ENCODE measurements around the gene PITPNC1. TPM values are rescaled to one million over a fixed set of nuclear protein-coding genes. Genes with fewer than 3 reads are reported as not detected.
"Not testable (repeated sequence)": the region's sequence is repeated elsewhere in the genome, so short reads cannot be mapped to it uniquely, and the experiment has no call there.

PITPNC1 gene
- total RNA-seq, 1 donor from 2014 or later = 25.4 TPM

DNA sequence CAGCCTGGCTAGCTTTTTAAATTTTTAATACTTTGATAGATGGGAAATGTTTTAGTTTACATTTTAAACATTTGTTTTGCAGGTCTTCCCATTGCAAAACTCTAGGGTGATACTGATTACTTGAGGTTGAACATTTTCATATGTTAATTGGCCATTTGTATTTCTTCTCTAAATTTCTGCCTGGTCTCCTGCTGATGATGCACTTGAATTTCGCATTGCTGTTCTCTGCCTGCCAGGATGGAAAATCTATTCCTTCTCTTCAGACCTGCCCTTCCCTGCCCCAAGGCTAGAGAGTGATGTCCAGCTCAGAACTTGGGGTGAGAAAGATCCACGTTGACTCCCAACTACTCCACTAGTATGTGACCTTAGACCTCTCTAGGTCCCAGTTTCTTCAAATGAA is 134.7 kb downstream of the PITPNC1 start:
- no peaks in the 10 kb centered on the region for H3K36me3 ChIP-seq
- H3K4me3 ChIP-seq = no peak overlapping the region
- peaks cover 23% of the 10 kb centered on the region for H3K4me1 ChIP-seq
- no peak for ATAC-seq
- H3K27ac ChIP-seq = no peak overlapping the region
- no peaks in the 10 kb centered on the region for H3K27me3 ChIP-seq
- no peaks in the 10 kb centered on the region for H3K9me3 ChIP-seq
- no peak for DNase-seq
- TF ChIP-seq CTCF (IDR thresholded peaks at IDR 0.05) = no peak
- intact Hi-C loops (cut with DNase I) = no loop called here

DNA sequence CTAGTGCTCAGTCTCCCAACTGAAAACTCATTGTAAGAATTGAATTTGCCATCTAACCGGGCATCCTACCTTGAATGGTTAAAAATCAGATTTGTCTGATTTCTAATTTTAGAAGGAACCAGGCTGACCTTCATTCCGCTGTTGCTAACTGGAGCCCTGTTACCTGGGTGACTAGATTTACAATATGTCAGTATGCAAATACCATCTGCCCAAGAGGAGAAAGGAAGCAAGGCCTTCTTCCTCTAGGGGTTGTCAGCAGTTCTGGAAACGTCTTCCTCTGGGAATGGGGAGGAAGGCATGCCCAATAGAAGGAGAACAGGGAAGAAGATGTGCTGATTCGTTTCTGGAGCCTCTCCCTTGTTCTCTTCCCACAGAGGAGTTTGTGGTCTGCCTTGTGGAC is 137.9 kb downstream of the PITPNC1 start:
- Histone ChIP-seq H3K4me1 (peaks cover 24% of the 10 kb centered on the region), H3K9me3 (no peaks in the 10 kb centered on the region), H3K27me3 (no peaks in the 10 kb centered on the region), H3K4me3 (no peak overlapping the region), H3K27ac (no peak overlapping the region), H3K36me3 (no peaks in the 10 kb centered on the region)
- ATAC-seq = no peak
- TF ChIP-seq CTCF (IDR thresholded peaks at IDR 0.05) = no peak
- DNase-seq = no peak
- intact Hi-C loops (cut with DNase I) = no loop called here

DNA sequence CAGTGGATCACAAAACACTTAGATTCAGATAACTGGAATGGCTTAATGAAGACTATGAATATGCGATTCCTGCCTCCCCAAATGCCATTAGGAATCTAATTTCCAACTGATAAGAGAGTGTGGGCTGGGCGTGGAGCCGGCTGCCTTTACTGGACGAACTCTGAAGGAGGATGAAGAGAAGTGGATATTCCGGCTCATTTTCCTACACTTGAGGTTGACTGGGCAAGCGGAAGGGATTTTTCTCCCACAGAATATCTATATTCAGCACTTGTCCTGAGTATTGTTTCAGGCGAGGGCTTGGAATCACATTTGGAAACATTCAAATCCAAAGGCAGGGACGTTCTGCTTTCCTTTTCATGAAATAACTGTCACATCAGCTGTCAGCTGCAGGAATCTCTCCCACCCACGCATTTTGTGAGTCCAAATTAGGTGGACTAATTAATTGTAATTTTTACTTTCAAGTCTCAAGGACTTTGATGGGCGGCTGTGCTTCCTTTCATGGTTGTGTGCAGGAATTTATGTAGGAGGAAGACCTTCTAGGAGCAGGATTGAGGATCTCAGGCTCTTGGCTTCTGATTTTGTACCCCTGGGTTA is 138.5 kb downstream of the PITPNC1 start:
- ATAC-seq (no peak), DNase-seq (no peak)
- Histone ChIP-seq H3K36me3 (no peaks in the 10 kb centered on the region), H3K27me3 (no peaks in the 10 kb centered on the region), H3K4me3 (no peak overlapping the region), H3K4me1 (peaks cover 26% of the 10 kb centered on the region), H3K27ac (no peak overlapping the region), H3K9me3 (no peaks in the 10 kb centered on the region)
- intact Hi-C loops (cut with DNase I) = no loop called here
- TF ChIP-seq CTCF (IDR thresholded peaks at IDR 0.05) = no peak

DNA sequence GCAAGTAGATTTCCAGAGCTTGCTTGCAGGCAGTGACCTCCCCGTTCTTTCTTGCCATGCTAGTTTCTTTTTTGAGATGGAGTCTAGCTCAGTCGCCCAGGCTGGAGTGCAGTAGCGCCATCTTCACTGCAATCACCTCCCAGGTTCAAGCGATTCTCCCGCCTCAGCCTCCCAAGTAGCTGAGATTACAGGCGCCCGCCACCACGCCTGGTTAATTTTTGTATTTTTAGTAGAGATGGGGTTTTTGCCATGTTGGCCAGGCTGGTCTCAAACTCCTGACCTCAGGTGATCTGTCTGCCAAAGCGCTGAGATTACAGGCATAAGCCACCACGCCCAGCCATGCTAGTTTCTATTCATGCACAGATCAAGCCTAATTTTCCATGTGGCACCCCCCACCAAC is 139.5 kb downstream of the PITPNC1 start:
- DNase-seq; H3K27me3 ChIP-seq; H3K9me3 ChIP-seq; H3K27ac ChIP-seq; H3K4me3 ChIP-seq; ATAC-seq; H3K36me3 ChIP-seq; intact Hi-C loops (cut with DNase I): not testable (repeated sequence)
- peaks cover 36% of the 10 kb centered on the region for H3K4me1 ChIP-seq

- peaks cover 37% of the 10 kb centered on the region for H3K4me1 ChIP-seq
- no peak for DNase-seq
- H3K27ac ChIP-seq = no peak overlapping the region
- H3K9me3 ChIP-seq = no peaks in the 10 kb centered on the region
- H3K27me3 ChIP-seq = no peaks in the 10 kb centered on the region
- ATAC-seq = no peak
- intact Hi-C loops (cut with DNase I) = no loop called here
- H3K36me3 ChIP-seq = no peaks in the 10 kb centered on the region
- no peak overlapping the region for H3K4me3 ChIP-seq
- TF ChIP-seq CTCF (IDR thresholded peaks at IDR 0.05) = no peak
These were observed 140.2 kb downstream of the PITPNC1 start for GRCh38 chr17:67517325-67517724.

DNA sequence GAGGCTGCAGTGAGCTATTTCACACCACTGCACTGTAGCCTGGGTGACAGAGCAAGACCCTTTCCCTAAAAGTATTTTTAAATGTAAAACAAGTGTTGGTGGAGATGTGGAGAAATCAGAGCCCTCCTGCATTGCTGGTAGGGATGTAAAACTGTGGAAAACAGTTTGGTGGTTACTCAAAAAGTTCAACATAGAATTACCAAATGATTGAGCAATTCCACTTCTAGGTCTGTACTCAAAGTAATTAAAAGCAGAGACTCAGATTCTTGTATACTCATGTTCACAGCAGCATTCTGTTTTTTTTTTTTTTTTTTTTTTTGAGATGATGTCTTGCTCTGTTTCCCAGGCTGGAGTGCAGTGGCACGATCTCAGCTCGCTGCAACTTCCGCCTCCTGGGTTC is 141.8 kb downstream of the PITPNC1 start:
- H3K9me3 ChIP-seq = no peaks in the 10 kb centered on the region
- H3K27ac ChIP-seq = no peak overlapping the region
- DNase-seq (no peak), ATAC-seq (no peak)
- no peak overlapping the region for H3K4me3 ChIP-seq
- no peaks in the 10 kb centered on the region for H3K36me3 ChIP-seq
- no peaks in the 10 kb centered on the region for H3K27me3 ChIP-seq
- H3K4me1 ChIP-seq = peaks cover 37% of the 10 kb centered on the region
- intact Hi-C loops (cut with DNase I) = no loop called here
- no peak for TF ChIP-seq CTCF (IDR thresholded peaks at IDR 0.05)

Measured in upper lobe of right lung (tissue), 1 donor.